ENCODE measurements around the gene CENPB. TPM values are rescaled to one million over a fixed set of nuclear protein-coding genes. Genes with fewer than 3 reads are reported as not detected.

Gene CENPB
- total RNA-seq, 2 donors from 2014 or later: 43.0 to 50.7 TPM

GRCh38 chr20:3743251-3743650, 43.3 kb downstream of the CENPB start:
- no peaks in the 10 kb centered on the region for H3K9me3 Mint-ChIP-seq
- Histone ChIP-seq H3K27ac (ENCODE audit: low read depth, low read length) (no peak overlapping the region), H3K9me3 (ENCODE audit: control insufficient read depth, low read length) (no peaks in the 10 kb centered on the region), H3K4me3 (ENCODE audit: low read length) (no peak overlapping the region), H3K27me3 (ENCODE audit: control insufficient read depth, insufficient read depth, low read length, poor library complexity, severe bottlenecking) (peaks cover 21% of the 10 kb centered on the region), H3K4me1 (ENCODE audit: control insufficient read depth, insufficient read depth, low read length) (peaks cover 11% of the 10 kb centered on the region), H3K9ac (ENCODE audit: extremely low read depth, low read length, poor library complexity, severe bottlenecking) (no peak overlapping the region), H3K36me3 (ENCODE audit: control insufficient read depth, insufficient read depth, low read length) (no peaks in the 10 kb centered on the region)
- no peak for DNase-seq
- no peaks in the 10 kb centered on the region for H3K36me3 Mint-ChIP-seq (ENCODE audit: low read depth)
- peaks cover 13% of the 10 kb centered on the region for H3K4me1 Mint-ChIP-seq
- no peak overlapping the region for H3K27ac Mint-ChIP-seq
- H3K27me3 Mint-ChIP-seq (ENCODE audit: insufficient read depth): peaks cover 39% of the 10 kb centered on the region
- TF ChIP-seq CTCF (conservative IDR thresholded peaks at IDR 0.05): no peak
- H3K4me3 Mint-ChIP-seq: no peak overlapping the region
- WGBS, 2 experiments (ENCODE audit: insufficient coverage in 1 of 2, insufficient read length in 1 of 2): 92 to 100% methylated on average over 1 to 2 of the region's 2 CpGs

- 77 to 79% methylated on average over 7 of the region's 7 CpGs for WGBS, 2 experiments (ENCODE audit: insufficient coverage in 1 of 2, insufficient read length in 1 of 2)
- Histone ChIP-seq H3K27me3 (ENCODE audit: control insufficient read depth, insufficient read depth, low read length, poor library complexity, severe bottlenecking) (peaks cover 11% of the 10 kb centered on the region), H3K4me1 (ENCODE audit: control insufficient read depth, insufficient read depth, low read length) (peaks cover 13% of the 10 kb centered on the region), H3K4me3 (ENCODE audit: low read length) (no peak overlapping the region), H3K9me3 (ENCODE audit: control insufficient read depth, low read length) (no peaks in the 10 kb centered on the region), H3K27ac (ENCODE audit: low read depth, low read length) (peak overlapping the region; percentile 32), H3K36me3 (ENCODE audit: control insufficient read depth, insufficient read depth, low read length) (no peaks in the 10 kb centered on the region), H3K9ac (ENCODE audit: extremely low read depth, low read length, poor library complexity, severe bottlenecking) (no peak overlapping the region)
- Mint-ChIP-seq H3K4me1 (peaks cover 17% of the 10 kb centered on the region), H3K27ac (no peak overlapping the region), H3K36me3 (ENCODE audit: low read depth) (no peaks in the 10 kb centered on the region), H3K4me3 (no peak overlapping the region), H3K9me3 (no peaks in the 10 kb centered on the region), H3K27me3 (ENCODE audit: insufficient read depth) (peaks cover 26% of the 10 kb centered on the region)
- TF ChIP-seq CTCF (conservative IDR thresholded peaks at IDR 0.05): no peak
- peak; percentile 58 for DNase-seq
Measured at GRCh38 chr20:3741836-3742458, 44.6 kb downstream of the CENPB start.

GRCh38 chr20:3740615-3741301, 45.8 kb downstream of the CENPB start:
- Histone ChIP-seq H3K9me3 (ENCODE audit: control insufficient read depth, low read length) (no peaks in the 10 kb centered on the region), H3K4me3 (ENCODE audit: low read length) (no peak overlapping the region), H3K4me1 (ENCODE audit: control insufficient read depth, insufficient read depth, low read length) (peaks cover 13% of the 10 kb centered on the region), H3K9ac (ENCODE audit: extremely low read depth, low read length, poor library complexity, severe bottlenecking) (no peak overlapping the region), H3K27me3 (ENCODE audit: control insufficient read depth, insufficient read depth, low read length, poor library complexity, severe bottlenecking) (peaks cover 10% of the 10 kb centered on the region), H3K36me3 (ENCODE audit: control insufficient read depth, insufficient read depth, low read length) (no peaks in the 10 kb centered on the region), H3K27ac (ENCODE audit: low read depth, low read length) (no peak overlapping the region)
- Mint-ChIP-seq H3K27ac (no peak overlapping the region), H3K36me3 (ENCODE audit: low read depth) (no peaks in the 10 kb centered on the region), H3K27me3 (ENCODE audit: insufficient read depth) (peaks cover 15% of the 10 kb centered on the region), H3K4me1 (peaks cover 17% of the 10 kb centered on the region), H3K4me3 (no peak overlapping the region), H3K9me3 (no peaks in the 10 kb centered on the region)
- DNase-seq: no peak
- no peak for TF ChIP-seq CTCF (conservative IDR thresholded peaks at IDR 0.05)
- WGBS, 2 experiments (ENCODE audit: insufficient coverage in 1 of 2, insufficient read length in 1 of 2): 78 to 96% methylated on average over 3 to 15 of the region's 15 CpGs
